ENCODE data around the gene CFAP46. TPM values are rescaled to one million over a fixed set of nuclear protein-coding genes. Genes with fewer than 3 reads are reported as not detected.

The CFAP46 gene
- total and polyA plus RNA-seq, 2 experiments from 2014 or later: 3.1 to 5.4 TPM

- TF ChIP-seq CTCF (conservative IDR thresholded peaks at IDR 0.05; ENCODE audit: low read depth in 2 of 2) (no peak), REST (IDR thresholded peaks at IDR 0.05; ENCODE audit: unreplicated experiment) (no peak), ZNF114 (CRISPR knock-in tag; IDR thresholded peaks at IDR 0.05) (no peak), CREB1 (CRISPR knock-in tag; IDR thresholded peaks at IDR 0.05; ENCODE audit: low read depth) (no peak), NANOG (IDR thresholded peaks at IDR 0.05; ENCODE audit: borderline replicate concordance) (no peak), EZH2phosphoT487 (IDR thresholded peaks at IDR 0.05; ENCODE audit: unreplicated experiment) (no peak), ZNF331 (CRISPR knock-in tag; IDR thresholded peaks at IDR 0.05; ENCODE audit: low read depth) (no peak)
Measured at GRCh38 chr10:132885451-132886210, 56.7 kb downstream of the CFAP46 start (continued).

GRCh38 chr10:132884691-132885271 is 57.6 kb downstream of the CFAP46 start:
- H3K27me3 ChIP-seq (ENCODE audit: insufficient read depth): no peaks in the 10 kb centered on the region
- no peak overlapping the region for H3K4me3 Mint-ChIP-seq
- no peak overlapping the region for H3K27ac ChIP-seq (ENCODE audit: low read depth)
- H3K27ac Mint-ChIP-seq: no peak overlapping the region
- H3F3A ChIP-seq (replicated peaks; ENCODE audit: low read depth): no peaks in the 10 kb centered on the region
- H3K27me3 Mint-ChIP-seq (ENCODE audit: insufficient read depth, low read depth, poor library complexity): peaks cover 18% of the 10 kb centered on the region
- H3K9me3 Mint-ChIP-seq: 0 out of 3 replicates have a peak, but pooled peaks cover 2% of the 10 kb centered on the region
- H3K36me3 Mint-ChIP-seq (ENCODE audit: low read depth): no peaks in the 10 kb centered on the region
- ATAC-seq (no peak), DNase-seq (ENCODE audit: low spot score) (no peak)
- H3K4me1 Mint-ChIP-seq: peaks cover 4% of the 10 kb centered on the region
- H3K79me2 ChIP-seq (replicated peaks; ENCODE audit: insufficient read depth): no peaks in the 10 kb centered on the region
- TF ChIP-seq JUNB (IDR thresholded peaks at IDR 0.05; ENCODE audit: unreplicated experiment) (no peak), ZNF114 (CRISPR knock-in tag; IDR thresholded peaks at IDR 0.05) (no peak), ZNF462 (CRISPR knock-in tag; IDR thresholded peaks at IDR 0.05) (no peak), ZNF331 (CRISPR knock-in tag; IDR thresholded peaks at IDR 0.05; ENCODE audit: low read depth) (no peak), NANOG (IDR thresholded peaks at IDR 0.05; ENCODE audit: borderline replicate concordance) (no peak), CREB1 (CRISPR knock-in tag; IDR thresholded peaks at IDR 0.05; ENCODE audit: low read depth) (no peak)
- H3K36me3 ChIP-seq (ENCODE audit: insufficient read depth): no peaks in the 10 kb centered on the region
- H3K4me1 ChIP-seq (ENCODE audit: insufficient read depth): no peaks in the 10 kb centered on the region
- no peak overlapping the region for H2AFZ ChIP-seq
- H4K20me1 ChIP-seq (replicated peaks; ENCODE audit: insufficient read depth): no peaks in the 10 kb centered on the region
- H3K4me3 ChIP-seq: no peak overlapping the region
- no peaks in the 10 kb centered on the region for H3K9me2 ChIP-seq (ENCODE audit: insufficient read depth)
- no peak overlapping the region for H3K4me2 ChIP-seq
